ENCODE data around the gene FBLN2.

FBLN2 gene

GRCh38 chr3:13569201-13569600, 20.3 kb downstream of the FBLN2 start:
- DNase-seq: no peak

GRCh38 chr3:13569641-13570390, 20.9 kb downstream of the FBLN2 start:
- no peak for DNase-seq

- DNase-seq: no peak
Measured at GRCh38 chr3:13570391-13571194, 21.7 kb downstream of the FBLN2 start.

GRCh38 chr3:13571264-13571663, 22.3 kb downstream of the FBLN2 start:
- DNase-seq: no peak

GRCh38 chr3:13571831-13572750, 23.2 kb downstream of the FBLN2 start:
- no peak for DNase-seq

- DNase-seq: no peak
Measured at GRCh38 chr3:13572926-13573623, 24.1 kb downstream of the FBLN2 start.

- DNase-seq: no peak
Measured at GRCh38 chr3:13574083-13574797, 25.3 kb downstream of the FBLN2 start.

GRCh38 chr3:13574798-13575451, 26.0 kb downstream of the FBLN2 start:
- peak; percentile 43 for DNase-seq

GRCh38 chr3:13575459-13576061, 26.6 kb downstream of the FBLN2 start:
- no peak for DNase-seq

GRCh38 chr3:13577181-13578121, 28.5 kb downstream of the FBLN2 start:
- no peak for DNase-seq

- DNase-seq: no peak
Measured at GRCh38 chr3:13578251-13578650, 29.3 kb downstream of the FBLN2 start.

- DNase-seq: no peak
Measured at GRCh38 chr3:13579063-13579462, 30.1 kb downstream of the FBLN2 start.

GRCh38 chr3:13580256-13581023, 31.5 kb downstream of the FBLN2 start:
- DNase-seq: no peak

- no peak for DNase-seq
Measured at GRCh38 chr3:13581485-13582365, 32.8 kb downstream of the FBLN2 start.

GRCh38 chr3:13582366-13583250, 33.7 kb downstream of the FBLN2 start:
- no peak for DNase-seq
